ENCODE data around the gene NDFIP1. TPM values are rescaled to one million over a fixed set of nuclear protein-coding genes. Genes with fewer than 3 reads are reported as not detected.

The NDFIP1 gene, protein sequence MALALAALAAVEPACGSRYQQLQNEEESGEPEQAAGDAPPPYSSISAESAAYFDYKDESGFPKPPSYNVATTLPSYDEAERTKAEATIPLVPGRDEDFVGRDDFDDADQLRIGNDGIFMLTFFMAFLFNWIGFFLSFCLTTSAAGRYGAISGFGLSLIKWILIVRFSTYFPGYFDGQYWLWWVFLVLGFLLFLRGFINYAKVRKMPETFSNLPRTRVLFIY
- 100 to 1,000 TPM; 185 to 192 TPM for total RNA-seq
- 85.0 TPM for polyA plus RNA-seq (2013, experiment 1 of 2)
- polyA plus RNA-seq (2013, experiment 2 of 2) = 79.2 TPM
- total RNA-seq = 75.7 to 454 (median 171) reads per million in 172 experiments

DNA sequence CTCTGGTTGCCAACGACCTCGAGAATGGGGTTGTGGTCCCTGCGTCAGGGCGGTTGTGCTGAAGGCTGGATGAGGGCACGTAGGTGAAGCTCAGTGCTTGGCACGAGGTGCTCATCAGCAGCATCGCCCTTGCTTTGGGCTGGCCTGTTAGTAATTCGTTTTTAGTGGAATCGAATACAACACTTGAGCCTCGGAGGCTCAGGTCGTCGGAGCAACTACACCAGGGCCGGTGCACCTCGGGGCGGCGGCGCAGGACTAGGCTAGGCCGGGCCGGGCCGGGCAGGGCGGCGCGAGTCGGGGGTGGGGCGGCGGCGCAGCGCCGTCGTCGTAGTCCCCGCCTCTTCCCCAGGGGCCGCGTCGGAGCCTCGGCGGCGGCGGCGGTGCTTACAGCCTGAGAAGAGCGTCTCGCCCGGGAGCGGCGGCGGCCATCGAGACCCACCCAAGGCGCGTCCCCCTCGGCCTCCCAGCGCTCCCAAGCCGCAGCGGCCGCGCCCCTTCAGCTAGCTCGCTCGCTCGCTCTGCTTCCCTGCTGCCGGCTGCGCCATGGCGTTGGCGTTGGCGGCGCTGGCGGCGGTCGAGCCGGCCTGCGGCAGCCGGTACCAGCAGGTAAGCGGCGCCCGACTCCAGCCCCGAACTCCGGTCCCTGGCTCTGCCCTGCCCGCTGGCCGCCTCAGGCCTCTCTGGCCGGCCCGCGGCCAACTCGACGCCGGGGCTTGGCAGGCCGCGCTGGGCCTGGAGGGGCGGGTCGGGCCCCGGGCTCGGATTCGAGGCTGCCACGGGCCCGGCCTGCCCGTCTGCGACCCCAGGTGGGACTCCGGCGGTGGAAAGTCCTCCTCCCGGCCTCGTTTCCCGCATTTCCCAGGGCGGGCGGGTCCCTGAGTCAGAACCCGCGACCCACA lies at the start of gene NDFIP1:
TSS of gene NDFIP1 (plus strand) at position 348 of the 899 bp plus-strand sequence. CDS start at position 544, 196 bp downstream.
- peak; percentile 70 for ATAC-seq (ENCODE audit: poor library complexity)

DNA sequence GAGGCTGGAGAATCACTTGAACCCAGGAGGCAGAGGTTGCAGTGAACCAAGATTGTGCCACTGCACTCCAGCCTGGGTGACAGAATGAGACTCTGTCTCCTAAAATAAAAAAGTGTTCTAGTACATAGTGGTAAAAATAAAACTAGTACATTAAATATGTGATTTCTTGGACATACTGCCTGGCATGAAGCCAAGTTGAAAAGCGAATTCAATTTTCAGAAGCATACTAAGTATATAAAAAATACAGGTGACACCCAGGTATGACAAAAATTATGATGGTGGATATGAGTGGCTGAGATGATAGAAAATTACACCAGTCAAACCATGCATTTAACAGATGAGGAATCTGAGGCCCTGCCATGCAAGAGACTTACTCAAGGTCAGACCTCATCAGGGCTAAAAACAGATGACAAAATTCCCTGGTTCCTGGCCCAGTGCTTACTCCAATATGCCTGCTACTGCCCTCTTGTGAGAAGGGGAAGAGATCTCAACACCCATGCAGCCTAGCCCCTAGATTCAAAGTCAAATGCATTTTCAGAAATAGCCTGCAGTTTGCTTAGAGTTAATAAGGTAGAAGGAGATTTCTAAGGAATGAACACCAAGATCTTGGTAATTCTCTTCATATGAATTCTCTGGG lies 49.2 kb upstream of the NDFIP1 start:
- H3K9me3 Mint-ChIP-seq = no peaks in the 10 kb centered on the region
- Histone ChIP-seq H3K27ac (ENCODE audit: low read depth in 1 of 2, low read length in 2 of 2) (no peak overlapping the region), H3K4me1 (ENCODE audit: insufficient read depth, low read length) (peaks cover 15% of the 10 kb centered on the region), H3K27me3 (ENCODE audit: control insufficient read depth in 1 of 2, insufficient read depth in 2 of 2, low read length in 2 of 2) (no peaks in the 10 kb centered on the region), H3K9me3 (ENCODE audit: control insufficient read depth in 1 of 2, insufficient read depth in 1 of 2, low read length in 2 of 2) (no peaks in the 10 kb centered on the region), H3K4me3 (ENCODE audit: low read length) (no peak overlapping the region), H3K36me3 (ENCODE audit: insufficient read depth, low read length) (no peaks in the 10 kb centered on the region)
- TF ChIP-seq, protein P1, sequence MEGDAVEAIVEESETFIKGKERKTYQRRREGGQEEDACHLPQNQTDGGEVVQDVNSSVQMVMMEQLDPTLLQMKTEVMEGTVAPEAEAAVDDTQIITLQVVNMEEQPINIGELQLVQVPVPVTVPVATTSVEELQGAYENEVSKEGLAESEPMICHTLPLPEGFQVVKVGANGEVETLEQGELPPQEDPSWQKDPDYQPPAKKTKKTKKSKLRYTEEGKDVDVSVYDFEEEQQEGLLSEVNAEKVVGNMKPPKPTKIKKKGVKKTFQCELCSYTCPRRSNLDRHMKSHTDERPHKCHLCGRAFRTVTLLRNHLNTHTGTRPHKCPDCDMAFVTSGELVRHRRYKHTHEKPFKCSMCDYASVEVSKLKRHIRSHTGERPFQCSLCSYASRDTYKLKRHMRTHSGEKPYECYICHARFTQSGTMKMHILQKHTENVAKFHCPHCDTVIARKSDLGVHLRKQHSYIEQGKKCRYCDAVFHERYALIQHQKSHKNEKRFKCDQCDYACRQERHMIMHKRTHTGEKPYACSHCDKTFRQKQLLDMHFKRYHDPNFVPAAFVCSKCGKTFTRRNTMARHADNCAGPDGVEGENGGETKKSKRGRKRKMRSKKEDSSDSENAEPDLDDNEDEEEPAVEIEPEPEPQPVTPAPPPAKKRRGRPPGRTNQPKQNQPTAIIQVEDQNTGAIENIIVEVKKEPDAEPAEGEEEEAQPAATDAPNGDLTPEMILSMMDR (IDR thresholded peaks at IDR 0.05) = no peak
- no peak overlapping the region for H3K4me3 Mint-ChIP-seq
- intact Hi-C loops (cut with DNase I, micrococcal nuclease) = no loop called here
- no peak overlapping the region for H3K27ac Mint-ChIP-seq
- ChIA-PET CTCF (no interaction called here), POLR2A (no interaction called here)
- H3K36me3 Mint-ChIP-seq (ENCODE audit: low read depth) = no peaks in the 10 kb centered on the region
- peaks cover 12% of the 10 kb centered on the region for H3K4me1 Mint-ChIP-seq (ENCODE audit: low read depth)
- no peak for ATAC-seq (ENCODE audit: poor library complexity)
- no peaks in the 10 kb centered on the region for H3K27me3 Mint-ChIP-seq
- DNase-seq = no peak

More for the DNA sequence above, at the start of gene NDFIP1:
- Mint-ChIP-seq H3K27ac (peak within 1 kb of the TSS; percentile 98), H3K27me3 (no peaks in the 10 kb centered on the region), H3K36me3 (ENCODE audit: low read depth) (peaks cover 46% of the 10 kb centered on the region), H3K4me1 (ENCODE audit: low read depth) (peaks cover 79% of the 10 kb centered on the region), H3K9me3 (no peaks in the 10 kb centered on the region), H3K4me3 (peak within 1 kb of the TSS; percentile 95)
- TF ChIP-seq, protein P1 (IDR thresholded peaks at IDR 0.05) = no peak
- peaks cover 41% of the 10 kb centered on the region for H3K4me1 ChIP-seq (ENCODE audit: insufficient read depth, low read length)
- H3K4me3 ChIP-seq (ENCODE audit: low read length) = peak within 1 kb of the TSS; percentile 75
- intact Hi-C loops (cut with DNase I, micrococcal nuclease) = loop anchor here (1.0 to 5.0 kb wide), 4 partner anchors 13 to 94 kb away; no protein-coding TSS in a partner anchor
- peak; percentile 72 to 94 (median 84) for DNase-seq
- ChIA-PET POLR2A (interaction anchor here (0.7 to 7.5 kb wide), 31 partner anchors 9 to 472 kb away, joined by 3 to 197 read pairs (median 6); partner anchors contain the start of genes DELE1, GNPDA1, HDAC3 and RELL2), CTCF (interaction anchor here (0.5 to 3.2 kb wide), 9 partner anchors 13 to 139 kb away, joined by 3 to 13 read pairs (median 3); partner anchors contain the start of genes GNPDA1 and RNF14)
- peak within 1 kb of the TSS; percentile 89 to 99 for H3K27ac ChIP-seq (ENCODE audit: low read depth in 1 of 2, low read length in 2 of 2)
- peaks cover 3% of the 10 kb centered on the region for H3K36me3 ChIP-seq (ENCODE audit: insufficient read depth, low read length)
- H3K9me3 ChIP-seq (ENCODE audit: control insufficient read depth in 1 of 2, insufficient read depth in 1 of 2, low read length in 2 of 2) = no peaks in the 10 kb centered on the region
- H3K27me3 ChIP-seq (ENCODE audit: control insufficient read depth in 1 of 2, insufficient read depth in 2 of 2, low read length in 2 of 2) = no peaks in the 10 kb centered on the region

DNA sequence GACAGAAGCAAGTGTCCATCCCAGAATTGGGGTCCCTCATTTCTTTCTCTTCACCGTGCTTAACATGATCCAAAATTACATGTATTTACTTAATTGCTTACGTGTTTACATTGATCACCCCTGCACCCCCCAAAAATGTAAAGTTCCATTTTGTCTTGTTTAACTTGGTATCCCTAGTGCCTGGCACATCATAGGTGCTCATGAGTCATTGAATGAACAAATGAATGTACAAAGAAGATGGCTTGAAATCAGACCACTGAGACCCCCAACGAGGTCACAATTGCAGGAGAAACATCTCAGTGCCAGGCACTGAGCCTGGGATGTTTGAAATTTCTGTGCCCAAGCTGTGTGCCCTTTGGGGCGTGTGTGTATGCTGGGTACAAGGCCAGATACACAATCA lies 45.2 kb upstream of the NDFIP1 start:
- TF ChIP-seq, protein P1 (IDR thresholded peaks at IDR 0.05) = no peak
- no peaks in the 10 kb centered on the region for H3K36me3 Mint-ChIP-seq (ENCODE audit: low read depth)
- intact Hi-C loops (cut with DNase I, micrococcal nuclease) = no loop called here
- Histone ChIP-seq H3K36me3 (ENCODE audit: insufficient read depth, low read length) (no peaks in the 10 kb centered on the region), H3K4me3 (ENCODE audit: low read length) (no peak overlapping the region), H3K9me3 (ENCODE audit: control insufficient read depth in 1 of 2, insufficient read depth in 1 of 2, low read length in 2 of 2) (no peaks in the 10 kb centered on the region), H3K27ac (ENCODE audit: low read depth in 1 of 2, low read length in 2 of 2) (no peak overlapping the region), H3K27me3 (ENCODE audit: control insufficient read depth in 1 of 2, insufficient read depth in 2 of 2, low read length in 2 of 2) (no peaks in the 10 kb centered on the region), H3K4me1 (ENCODE audit: insufficient read depth, low read length) (peaks cover 15% of the 10 kb centered on the region)
- H3K4me3 Mint-ChIP-seq = no peak overlapping the region
- ChIA-PET POLR2A (interaction anchor here (0.7 to 1.8 kb wide), 5 partner anchors 9 to 103 kb away, joined by 3 to 7 read pairs (median 4); partner anchors contain the start of gene GNPDA1), CTCF (interaction anchor here (1.5 kb wide), 1 partner anchor 49 kb away, joined by 4 read pairs; no protein-coding TSS in a partner anchor)
- ATAC-seq (ENCODE audit: poor library complexity) (no peak), DNase-seq (no peak)
- H3K27me3 Mint-ChIP-seq = no peaks in the 10 kb centered on the region
- peaks cover 12% of the 10 kb centered on the region for H3K4me1 Mint-ChIP-seq (ENCODE audit: low read depth)
- no peak overlapping the region for H3K27ac Mint-ChIP-seq
- no peaks in the 10 kb centered on the region for H3K9me3 Mint-ChIP-seq
